HepG2 (cell line): Measurements from ENCODE around the gene NFE2L1. TPM values are rescaled to one million over a fixed set of nuclear protein-coding genes. Genes with fewer than 3 reads are reported as not detected.

Experiments used
- GABPB1 ChIP-seq: IDR thresholded peaks from 2 replicates; pipeline ENCODE4 v1.6.1; 2016; ENCODE audit warnings: mild to moderate bottlenecking, missing genetic modification reagents, moderate library complexity, missing compliant biosample characterization
- KDM6A ChIP-seq: IDR thresholded peaks from 2 replicates; pipeline ENCODE4 v1.6.1; 2016; ENCODE audit warnings: low read depth
- KMT2B ChIP-seq: IDR thresholded peaks from 2 replicates; pipeline ENCODE4 v1.6.1; 2016; ENCODE audit warnings: missing genetic modification reagents, missing compliant biosample characterization
- NONO ChIP-seq, 2 experiments: fragments of 450-650 bp in 1 of 2; sonication (generic) in 1 of 2; formaldehyde crosslinking in 1 of 2; IDR thresholded peaks in 1 of 2; conservative IDR thresholded peaks in 1 of 2; 2 replicates each; pipeline versions ENCODE4 v1.6.1 to v1.8.0; 2017 to 2022; ENCODE audit warnings: mild to moderate bottlenecking in 1 of 2, missing genetic modification reagents in 1 of 2, moderate library complexity in 1 of 2
- PCBP1 ChIP-seq: fragments of 200-400 bp; formaldehyde crosslinking; IDR thresholded peaks from 2 replicates; pipeline ENCODE4 v1.6.1; 2017; ENCODE audit warnings: mild to moderate bottlenecking, low read depth, low read length, borderline replicate concordance
- PRPF4 ChIP-seq: fragments of 200-400 bp; formaldehyde crosslinking; IDR thresholded peaks from 2 replicates; pipeline ENCODE4 v1.6.1; 2016; ENCODE audit warnings: low read length, low read depth; ENCODE audit not compliant: poor library complexity, severe bottlenecking
- TOPORS ChIP-seq: sonication (generic); formaldehyde crosslinking; IDR thresholded peaks from 2 replicates; pipeline ENCODE4 v1.8.0; 2023; ENCODE audit warnings: mild to moderate bottlenecking, missing genetic modification reagents
- polyA plus RNA-seq, 8 experiments: library from polyadenylated mRNA; depleted of rRNA in 3 of 8; stranded (reverse) in 7 of 8; unstranded in 1 of 8; fragments of >200 nt; fragmentation: Illumina TruSeq in 4 of 8; extraction: Trizol in 4 of 8; gene quantifications; 2 replicates each; pipeline versions ENCODE4 v1.2.1 to v1.2.3, GENCODE V29; 2011 to 2016; ENCODE audit warnings: low read depth in 4 of 8, missing spikeins in 1 of 8, mixed read lengths in 1 of 8; ENCODE audit not compliant: insufficient read depth in 1 of 8
- total RNA-seq, 5 experiments: library from RNA; depleted of rRNA; stranded (reverse); fragments of >200 nt; fragmentation: Illumina TruSeq; extraction: Trizol; gene quantifications; 2 replicates each; pipeline ENCODE4 v1.2.3, GENCODE V29; 2016; ENCODE audit warnings: low read depth in 1 of 5
- TF ChIP-seq, protein P1 (sequence below): sonication (generic); formaldehyde crosslinking; IDR thresholded peaks from 2 replicates; pipeline ENCODE4 v1.5.1; 2020; ENCODE audit warnings: missing genetic modification reagents, mild to moderate bottlenecking, borderline replicate concordance
- TF ChIP-seq, protein P2 (sequence below): sonication (generic); formaldehyde crosslinking; IDR thresholded peaks from 2 replicates; pipeline ENCODE4 v1.5.0; 2020; ENCODE audit warnings: mild to moderate bottlenecking, low read depth, missing genetic modification reagents, borderline replicate concordance
- TF ChIP-seq, protein P3 (sequence below): sonication (generic); formaldehyde crosslinking; IDR thresholded peaks from 2 replicates; pipeline ENCODE4 v1.4.0; 2020; ENCODE audit warnings: mild to moderate bottlenecking, missing genetic modification reagents, borderline replicate concordance
- TF ChIP-seq, protein P4 (sequence below): sonication (generic); formaldehyde crosslinking; IDR thresholded peaks from 2 replicates; pipeline ENCODE4 v1.4.0; 2020; ENCODE audit warnings: missing genetic modification reagents
- TF ChIP-seq, protein P5 (sequence below): sonication (generic); formaldehyde crosslinking; IDR thresholded peaks from 2 replicates; pipeline ENCODE4 v1.4.0; 2020; ENCODE audit warnings: missing genetic modification reagents
- TF ChIP-seq, protein P6 (sequence below): sonication (generic); formaldehyde crosslinking; conservative IDR thresholded peaks from 2 replicates; pipeline ENCODE4 v1.4.0; 2020; ENCODE audit warnings: missing genetic modification reagents
- TF ChIP-seq, protein P7 (sequence below): sonication (generic); formaldehyde crosslinking; IDR thresholded peaks from 2 replicates; pipeline ENCODE4 v1.4.0; 2020; ENCODE audit warnings: missing genetic modification reagents

Gene NFE2L1
- total and polyA plus RNA-seq, 2 of the 13 experiments (the other 11 are each of a cell fraction or from before 2014, with no cell fraction given): 67.0 to 234 TPM

DNA sequence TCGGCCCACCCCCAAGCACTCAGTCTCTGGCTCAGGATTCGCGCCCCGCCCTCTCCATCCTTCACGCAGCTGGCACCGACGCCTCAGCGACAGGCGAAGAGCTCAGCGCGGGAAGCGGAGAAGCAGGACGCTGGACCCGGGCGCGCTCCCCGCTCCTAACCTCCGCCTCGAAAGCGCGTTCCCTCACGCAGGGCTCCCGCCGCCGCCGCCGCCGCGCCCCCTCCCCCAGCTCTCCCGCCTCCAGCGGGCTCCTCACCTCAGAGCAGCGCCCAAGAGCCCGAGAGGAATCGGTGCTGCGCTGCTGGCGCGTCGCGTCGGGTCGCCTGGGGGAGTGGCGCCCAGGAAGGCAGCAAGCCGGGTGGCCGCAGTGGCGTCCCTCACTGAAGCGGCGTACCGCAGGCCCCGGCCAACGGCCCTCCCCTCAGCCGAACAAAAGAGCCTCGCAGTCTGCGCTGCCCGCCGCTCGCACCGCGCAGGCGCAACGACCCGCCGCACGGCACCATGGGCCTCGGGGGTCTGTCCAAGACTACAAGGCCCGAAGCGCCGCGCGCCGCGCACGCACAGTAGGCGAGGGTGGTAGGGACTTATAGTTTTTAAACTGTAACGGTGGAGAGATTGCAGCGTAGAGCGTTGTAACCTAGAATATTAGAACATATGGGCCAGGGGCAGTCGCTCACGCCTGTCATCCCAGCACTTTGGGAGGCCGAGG lies 53.0 kb downstream of the NFE2L1 start, which contains the start of gene CBX1 (continued):
- TF ChIP-seq, protein P1, sequence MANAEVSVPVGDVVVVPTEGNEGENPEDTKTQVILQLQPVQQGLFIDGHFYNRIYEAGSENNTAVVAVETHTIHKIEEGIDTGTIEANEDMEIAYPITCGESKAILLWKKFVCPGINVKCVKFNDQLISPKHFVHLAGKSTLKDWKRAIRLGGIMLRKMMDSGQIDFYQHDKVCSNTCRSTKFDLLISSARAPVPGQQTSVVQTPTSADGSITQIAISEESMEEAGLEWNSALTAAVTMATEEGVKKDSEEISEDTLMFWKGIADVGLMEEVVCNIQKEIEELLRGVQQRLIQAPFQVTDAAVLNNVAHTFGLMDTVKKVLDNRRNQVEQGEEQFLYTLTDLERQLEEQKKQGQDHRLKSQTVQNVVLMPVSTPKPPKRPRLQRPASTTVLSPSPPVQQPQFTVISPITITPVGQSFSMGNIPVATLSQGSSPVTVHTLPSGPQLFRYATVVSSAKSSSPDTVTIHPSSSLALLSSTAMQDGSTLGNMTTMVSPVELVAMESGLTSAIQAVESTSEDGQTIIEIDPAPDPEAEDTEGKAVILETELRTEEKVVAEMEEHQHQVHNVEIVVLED (CRISPR knock-in tag): peak; percentile 96
- TF ChIP-seq, protein P2, sequence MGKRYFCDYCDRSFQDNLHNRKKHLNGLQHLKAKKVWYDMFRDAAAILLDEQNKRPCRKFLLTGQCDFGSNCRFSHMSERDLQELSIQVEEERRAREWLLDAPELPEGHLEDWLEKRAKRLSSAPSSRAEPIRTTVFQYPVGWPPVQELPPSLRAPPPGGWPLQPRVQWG (CRISPR knock-in tag): no peak
- TF ChIP-seq, protein P3, sequence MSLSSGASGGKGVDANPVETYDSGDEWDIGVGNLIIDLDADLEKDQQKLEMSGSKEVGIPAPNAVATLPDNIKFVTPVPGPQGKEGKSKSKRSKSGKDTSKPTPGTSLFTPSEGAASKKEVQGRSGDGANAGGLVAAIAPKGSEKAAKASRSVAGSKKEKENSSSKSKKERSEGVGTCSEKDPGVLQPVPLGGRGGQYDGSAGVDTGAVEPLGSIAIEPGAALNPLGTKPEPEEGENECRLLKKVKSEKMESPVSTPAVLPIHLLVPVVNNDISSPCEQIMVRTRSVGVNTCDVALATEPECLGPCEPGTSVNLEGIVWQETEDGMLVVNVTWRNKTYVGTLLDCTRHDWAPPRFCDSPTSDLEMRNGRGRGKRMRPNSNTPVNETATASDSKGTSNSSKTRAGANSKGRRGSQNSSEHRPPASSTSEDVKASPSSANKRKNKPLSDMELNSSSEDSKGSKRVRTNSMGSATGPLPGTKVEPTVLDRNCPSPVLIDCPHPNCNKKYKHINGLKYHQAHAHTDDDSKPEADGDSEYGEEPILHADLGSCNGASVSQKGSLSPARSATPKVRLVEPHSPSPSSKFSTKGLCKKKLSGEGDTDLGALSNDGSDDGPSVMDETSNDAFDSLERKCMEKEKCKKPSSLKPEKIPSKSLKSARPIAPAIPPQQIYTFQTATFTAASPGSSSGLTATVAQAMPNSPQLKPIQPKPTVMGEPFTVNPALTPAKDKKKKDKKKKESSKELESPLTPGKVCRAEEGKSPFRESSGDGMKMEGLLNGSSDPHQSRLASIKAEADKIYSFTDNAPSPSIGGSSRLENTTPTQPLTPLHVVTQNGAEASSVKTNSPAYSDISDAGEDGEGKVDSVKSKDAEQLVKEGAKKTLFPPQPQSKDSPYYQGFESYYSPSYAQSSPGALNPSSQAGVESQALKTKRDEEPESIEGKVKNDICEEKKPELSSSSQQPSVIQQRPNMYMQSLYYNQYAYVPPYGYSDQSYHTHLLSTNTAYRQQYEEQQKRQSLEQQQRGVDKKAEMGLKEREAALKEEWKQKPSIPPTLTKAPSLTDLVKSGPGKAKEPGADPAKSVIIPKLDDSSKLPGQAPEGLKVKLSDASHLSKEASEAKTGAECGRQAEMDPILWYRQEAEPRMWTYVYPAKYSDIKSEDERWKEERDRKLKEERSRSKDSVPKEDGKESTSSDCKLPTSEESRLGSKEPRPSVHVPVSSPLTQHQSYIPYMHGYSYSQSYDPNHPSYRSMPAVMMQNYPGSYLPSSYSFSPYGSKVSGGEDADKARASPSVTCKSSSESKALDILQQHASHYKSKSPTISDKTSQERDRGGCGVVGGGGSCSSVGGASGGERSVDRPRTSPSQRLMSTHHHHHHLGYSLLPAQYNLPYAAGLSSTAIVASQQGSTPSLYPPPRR (CRISPR knock-in tag): 0 out of 2 replicates have a peak, but pooled peaks have one; percentile 37
- TF ChIP-seq PCBP1 (no peak; the same call in 1 of the 2 replicates), KDM6A (no peak), NONO (IDR thresholded peaks at IDR 0.05) (no peak), NONO (CRISPR knock-in tag; conservative IDR thresholded peaks at IDR 0.05) (peak; percentile 93), KMT2B (CRISPR knock-in tag) (peak; percentile 91), TOPORS (CRISPR knock-in tag) (peak; percentile 50; the same call in 1 of the 2 replicates), GABPB1 (peak; percentile 92), PRPF4 (no peak)
- TF ChIP-seq, protein P4, sequence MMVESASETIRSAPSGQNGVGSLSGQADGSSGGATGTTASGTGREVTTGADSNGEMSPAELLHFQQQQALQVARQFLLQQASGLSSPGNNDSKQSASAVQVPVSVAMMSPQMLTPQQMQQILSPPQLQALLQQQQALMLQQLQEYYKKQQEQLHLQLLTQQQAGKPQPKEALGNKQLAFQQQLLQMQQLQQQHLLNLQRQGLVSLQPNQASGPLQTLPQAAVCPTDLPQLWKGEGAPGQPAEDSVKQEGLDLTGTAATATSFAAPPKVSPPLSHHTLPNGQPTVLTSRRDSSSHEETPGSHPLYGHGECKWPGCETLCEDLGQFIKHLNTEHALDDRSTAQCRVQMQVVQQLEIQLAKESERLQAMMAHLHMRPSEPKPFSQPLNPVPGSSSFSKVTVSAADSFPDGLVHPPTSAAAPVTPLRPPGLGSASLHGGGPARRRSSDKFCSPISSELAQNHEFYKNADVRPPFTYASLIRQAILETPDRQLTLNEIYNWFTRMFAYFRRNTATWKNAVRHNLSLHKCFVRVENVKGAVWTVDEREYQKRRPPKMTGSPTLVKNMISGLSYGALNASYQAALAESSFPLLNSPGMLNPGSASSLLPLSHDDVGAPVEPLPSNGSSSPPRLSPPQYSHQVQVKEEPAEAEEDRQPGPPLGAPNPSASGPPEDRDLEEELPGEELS (CRISPR knock-in tag): no peak; the same call in 1 of the 2 replicates
- TF ChIP-seq, protein P5, sequence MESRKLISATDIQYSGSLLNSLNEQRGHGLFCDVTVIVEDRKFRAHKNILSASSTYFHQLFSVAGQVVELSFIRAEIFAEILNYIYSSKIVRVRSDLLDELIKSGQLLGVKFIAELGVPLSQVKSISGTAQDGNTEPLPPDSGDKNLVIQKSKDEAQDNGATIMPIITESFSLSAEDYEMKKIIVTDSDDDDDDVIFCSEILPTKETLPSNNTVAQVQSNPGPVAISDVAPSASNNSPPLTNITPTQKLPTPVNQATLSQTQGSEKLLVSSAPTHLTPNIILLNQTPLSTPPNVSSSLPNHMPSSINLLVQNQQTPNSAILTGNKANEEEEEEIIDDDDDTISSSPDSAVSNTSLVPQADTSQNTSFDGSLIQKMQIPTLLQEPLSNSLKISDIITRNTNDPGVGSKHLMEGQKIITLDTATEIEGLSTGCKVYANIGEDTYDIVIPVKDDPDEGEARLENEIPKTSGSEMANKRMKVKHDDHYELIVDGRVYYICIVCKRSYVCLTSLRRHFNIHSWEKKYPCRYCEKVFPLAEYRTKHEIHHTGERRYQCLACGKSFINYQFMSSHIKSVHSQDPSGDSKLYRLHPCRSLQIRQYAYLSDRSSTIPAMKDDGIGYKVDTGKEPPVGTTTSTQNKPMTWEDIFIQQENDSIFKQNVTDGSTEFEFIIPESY (CRISPR knock-in tag): no peak; the same call in none of the 2 replicates
- TF ChIP-seq, protein P6, sequence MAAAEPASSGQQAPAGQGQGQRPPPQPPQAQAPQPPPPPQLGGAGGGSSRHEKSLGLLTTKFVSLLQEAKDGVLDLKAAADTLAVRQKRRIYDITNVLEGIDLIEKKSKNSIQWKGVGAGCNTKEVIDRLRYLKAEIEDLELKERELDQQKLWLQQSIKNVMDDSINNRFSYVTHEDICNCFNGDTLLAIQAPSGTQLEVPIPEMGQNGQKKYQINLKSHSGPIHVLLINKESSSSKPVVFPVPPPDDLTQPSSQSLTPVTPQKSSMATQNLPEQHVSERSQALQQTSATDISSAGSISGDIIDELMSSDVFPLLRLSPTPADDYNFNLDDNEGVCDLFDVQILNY (CRISPR knock-in tag): peak; percentile 79
- TF ChIP-seq, protein P7, sequence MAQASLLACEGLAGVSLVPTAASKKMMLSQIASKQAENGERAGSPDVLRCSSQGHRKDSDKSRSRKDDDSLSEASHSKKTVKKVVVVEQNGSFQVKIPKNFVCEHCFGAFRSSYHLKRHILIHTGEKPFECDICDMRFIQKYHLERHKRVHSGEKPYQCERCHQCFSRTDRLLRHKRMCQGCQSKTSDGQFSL (CRISPR knock-in tag): 0 out of 2 replicates have a peak, but pooled peaks have one; percentile 5
